ENCODE results near the gene VAV2.

The VAV2 gene

DNA sequence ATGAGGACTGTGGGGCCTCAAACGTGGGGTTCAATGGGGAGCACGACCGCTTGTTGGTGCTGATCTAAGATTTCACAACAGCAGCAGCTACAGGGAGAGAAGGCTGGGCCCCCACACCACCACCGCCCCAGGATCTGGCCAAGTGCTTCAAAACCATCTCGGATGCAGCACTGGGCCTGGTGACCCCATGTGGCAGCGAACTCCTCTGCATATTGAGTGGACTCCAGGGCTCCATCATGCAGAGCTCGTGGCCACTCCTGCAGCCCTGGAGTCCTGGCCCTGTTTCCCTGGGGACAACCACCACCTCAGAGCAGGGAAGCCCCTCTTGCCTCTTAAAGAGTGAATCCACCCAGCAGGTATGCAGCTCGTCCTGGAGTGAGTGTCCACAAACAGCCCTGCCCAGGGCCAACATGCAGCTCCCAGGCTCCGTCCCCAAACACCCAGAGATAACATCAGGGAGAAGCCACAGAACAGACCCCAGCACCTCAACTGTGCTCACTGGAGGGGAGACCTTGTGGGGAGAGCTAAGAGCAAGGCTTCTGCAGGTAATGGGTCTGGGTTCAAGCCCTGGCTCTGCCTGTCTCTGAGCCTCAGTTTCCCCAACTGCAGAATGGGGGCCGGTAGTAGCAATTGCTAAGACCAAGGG is 150.8 kb downstream of the VAV2 start:
- Histone ChIP-seq H3K79me1 (ENCODE audit: low read length) (peaks cover 2% of the 10 kb centered on the region), H3K18ac (ENCODE audit: low read length) (no peak overlapping the region), H3K4ac (ENCODE audit: low read depth, low read length) (no peak overlapping the region), H3K27me3 (ENCODE audit: insufficient read depth, low read length, poor library complexity) (no peaks in the 10 kb centered on the region), H2BK120ac (ENCODE audit: low read depth, low read length) (no peak overlapping the region), H3K4me1 (ENCODE audit: control insufficient read depth, low read depth, low read length) (peaks cover 3% of the 10 kb centered on the region), H4K8ac (ENCODE audit: low read depth, low read length) (no peak overlapping the region), H4K5ac (ENCODE audit: low read length) (no peak overlapping the region), H3K56ac (ENCODE audit: low read length) (no peak overlapping the region), H3K4me3 (ENCODE audit: low read length) (no peak overlapping the region), H3K27ac (ENCODE audit: low read depth, low read length) (no peak overlapping the region), H3K23ac (ENCODE audit: low read length) (no peak overlapping the region), H3K9ac (ENCODE audit: low read length) (no peak overlapping the region), H2BK5ac (ENCODE audit: low read length) (no peak overlapping the region), H2AK5ac (ENCODE audit: low read length) (no peak overlapping the region), H3K36me3 (ENCODE audit: control insufficient read depth, insufficient read depth, low read length) (no peaks in the 10 kb centered on the region), H3K4me2 (ENCODE audit: low read length) (no peak overlapping the region), H2BK15ac (replicated peaks; ENCODE audit: low read depth) (no peak overlapping the region), H3K79me2 (ENCODE audit: control insufficient read depth, insufficient read depth, low read length) (no peaks in the 10 kb centered on the region)
- no CpG with 5 or more reads among the region's 10 CpGs for WGBS (ENCODE audit: extremely low coverage, insufficient coverage, low lambda C conversion rate)
- no peak for DNase-seq

DNA sequence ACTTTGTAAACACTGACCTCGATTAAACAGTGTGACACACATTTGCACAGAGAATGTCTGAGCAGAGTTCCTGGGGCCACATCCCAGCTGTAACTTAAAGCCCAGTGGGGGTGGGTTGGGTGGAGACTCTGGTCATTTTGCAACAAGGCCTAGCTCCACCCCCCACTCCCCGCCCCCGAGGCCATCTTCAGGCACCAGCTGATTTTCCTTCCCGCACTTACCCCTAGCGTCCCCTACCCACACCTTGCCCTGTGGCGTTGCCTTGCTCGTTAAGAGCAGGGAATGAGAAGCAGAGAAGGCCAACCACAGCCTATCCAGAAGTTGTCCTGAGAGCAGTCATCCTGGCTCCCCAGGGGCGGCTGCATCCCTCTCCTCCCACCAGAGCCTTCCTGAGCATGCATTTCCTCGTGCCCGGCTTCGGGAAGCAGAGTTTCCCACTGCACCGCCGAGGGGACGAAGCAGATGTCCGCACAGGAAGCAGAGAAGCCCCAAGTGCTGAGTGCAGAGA is 152.2 kb downstream of the VAV2 start:
- DNase-seq, result peak; percentile 86

GRCh38 chr9:133838859-133839507 is 153.1 kb downstream of the VAV2 start:
- no peak overlapping the region for H2BK120ac ChIP-seq (ENCODE audit: low read depth, low read length)
- H3K9ac ChIP-seq (ENCODE audit: low read length), result no peak overlapping the region
- H2BK5ac ChIP-seq (ENCODE audit: low read length), result no peak overlapping the region
- no peak overlapping the region for H3K23ac ChIP-seq (ENCODE audit: low read length)
- H3K18ac ChIP-seq (ENCODE audit: low read length), result no peak overlapping the region
- H3K4ac ChIP-seq (ENCODE audit: low read depth, low read length), result no peak overlapping the region
- H2AK5ac ChIP-seq (ENCODE audit: low read length), result no peak overlapping the region
- no peaks in the 10 kb centered on the region for H3K27me3 ChIP-seq (ENCODE audit: insufficient read depth, low read length, poor library complexity)
- H3K56ac ChIP-seq (ENCODE audit: low read length), result no peak overlapping the region
- no peak overlapping the region for H4K5ac ChIP-seq (ENCODE audit: low read length)
- H3K36me3 ChIP-seq (ENCODE audit: control insufficient read depth, insufficient read depth, low read length), result no peaks in the 10 kb centered on the region
- H3K4me1 ChIP-seq (ENCODE audit: control insufficient read depth, low read depth, low read length), result peaks cover 7% of the 10 kb centered on the region
- no peak overlapping the region for H3K4me2 ChIP-seq (ENCODE audit: low read length)
- H3K4me3 ChIP-seq (ENCODE audit: low read length), result no peak overlapping the region
- H4K8ac ChIP-seq (ENCODE audit: low read depth, low read length), result no peak overlapping the region
- no peak overlapping the region for H3K27ac ChIP-seq (ENCODE audit: low read depth, low read length)
- H3K79me1 ChIP-seq (ENCODE audit: low read length), result peaks cover 5% of the 10 kb centered on the region
- no peak for DNase-seq
- no peak overlapping the region for H2BK15ac ChIP-seq (replicated peaks; ENCODE audit: low read depth)
- no peaks in the 10 kb centered on the region for H3K79me2 ChIP-seq (ENCODE audit: control insufficient read depth, insufficient read depth, low read length)
- no CpG with 5 or more reads among the region's 5 CpGs for WGBS (ENCODE audit: extremely low coverage, insufficient coverage, low lambda C conversion rate)

More for the DNA sequence above, 152.2 kb downstream of the VAV2 start:
- Histone ChIP-seq H3K4me2 (ENCODE audit: low read length) (peak overlapping the region; percentile 6), H3K4ac (ENCODE audit: low read depth, low read length) (no peak overlapping the region), H4K8ac (ENCODE audit: low read depth, low read length) (no peak overlapping the region), H3K23ac (ENCODE audit: low read length) (no peak overlapping the region), H3K27me3 (ENCODE audit: insufficient read depth, low read length, poor library complexity) (no peaks in the 10 kb centered on the region), H3K56ac (ENCODE audit: low read length) (peak overlapping the region; percentile 4), H2BK15ac (replicated peaks; ENCODE audit: low read depth) (no peak overlapping the region), H3K9ac (ENCODE audit: low read length) (peak overlapping the region; percentile 30), H3K27ac (ENCODE audit: low read depth, low read length) (peak overlapping the region; percentile 13), H3K4me1 (ENCODE audit: control insufficient read depth, low read depth, low read length) (peaks cover 7% of the 10 kb centered on the region), H3K79me2 (ENCODE audit: control insufficient read depth, insufficient read depth, low read length) (no peaks in the 10 kb centered on the region), H2BK120ac (ENCODE audit: low read depth, low read length) (no peak overlapping the region), H4K5ac (ENCODE audit: low read length) (no peak overlapping the region), H3K18ac (ENCODE audit: low read length) (no peak overlapping the region), H3K79me1 (ENCODE audit: low read length) (peaks cover 5% of the 10 kb centered on the region), H3K4me3 (ENCODE audit: low read length) (no peak overlapping the region), H2BK5ac (ENCODE audit: low read length) (no peak overlapping the region), H3K36me3 (ENCODE audit: control insufficient read depth, insufficient read depth, low read length) (no peaks in the 10 kb centered on the region), H2AK5ac (ENCODE audit: low read length) (no peak overlapping the region)
- no CpG with 5 or more reads among the region's 15 CpGs for whole genome bisulfite sequencing (ENCODE audit: extremely low coverage, insufficient coverage, low lambda C conversion rate)

- no peak overlapping the region for H3K4ac ChIP-seq (ENCODE audit: low read depth, low read length)
- H3K4me3 ChIP-seq (ENCODE audit: low read length), result no peak overlapping the region
- no peak overlapping the region for H3K18ac ChIP-seq (ENCODE audit: low read length)
- H3K36me3 ChIP-seq (ENCODE audit: control insufficient read depth, insufficient read depth, low read length), result no peaks in the 10 kb centered on the region
- no peaks in the 10 kb centered on the region for H3K79me2 ChIP-seq (ENCODE audit: control insufficient read depth, insufficient read depth, low read length)
- H3K9ac ChIP-seq (ENCODE audit: low read length), result no peak overlapping the region
- no peak overlapping the region for H2AK5ac ChIP-seq (ENCODE audit: low read length)
- H3K27ac ChIP-seq (ENCODE audit: low read depth, low read length), result no peak overlapping the region
- H3K56ac ChIP-seq (ENCODE audit: low read length), result no peak overlapping the region
- H2BK15ac ChIP-seq (replicated peaks; ENCODE audit: low read depth), result no peak overlapping the region
- no peak overlapping the region for H3K4me2 ChIP-seq (ENCODE audit: low read length)
- H4K8ac ChIP-seq (ENCODE audit: low read depth, low read length), result no peak overlapping the region
- peaks cover 5% of the 10 kb centered on the region for H3K79me1 ChIP-seq (ENCODE audit: low read length)
- no peak overlapping the region for H4K5ac ChIP-seq (ENCODE audit: low read length)
- peaks cover 7% of the 10 kb centered on the region for H3K4me1 ChIP-seq (ENCODE audit: control insufficient read depth, low read depth, low read length)
- no CpG with 5 or more reads among the region's 13 CpGs for WGBS (ENCODE audit: extremely low coverage, insufficient coverage, low lambda C conversion rate)
- H3K27me3 ChIP-seq (ENCODE audit: insufficient read depth, low read length, poor library complexity), result no peaks in the 10 kb centered on the region
- no peak overlapping the region for H2BK120ac ChIP-seq (ENCODE audit: low read depth, low read length)
- no peak for DNase-seq
- no peak overlapping the region for H3K23ac ChIP-seq (ENCODE audit: low read length)
- no peak overlapping the region for H2BK5ac ChIP-seq (ENCODE audit: low read length)
Observed at GRCh38 chr9:133837627-133838597, 154.2 kb downstream of the VAV2 start.

DNA sequence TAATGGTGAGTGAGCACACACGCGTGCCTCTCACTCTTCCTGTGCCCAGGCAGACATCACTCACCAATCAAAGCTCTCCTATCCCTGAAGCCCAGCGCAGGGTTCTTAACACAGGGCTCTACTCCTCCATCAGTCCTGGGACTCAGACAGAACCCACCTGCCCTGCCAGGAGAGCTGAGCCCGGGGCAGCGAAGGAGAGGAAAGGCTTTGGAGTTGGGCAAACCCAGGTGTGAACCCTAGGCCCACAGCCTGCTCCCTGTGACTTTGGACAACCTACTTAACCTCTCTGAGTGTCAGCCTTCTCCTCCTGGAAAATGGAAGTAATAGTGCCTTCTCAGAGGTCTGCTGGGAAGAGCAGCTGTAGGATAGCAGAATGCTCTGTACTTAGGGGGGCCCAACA is 155.3 kb downstream of the VAV2 start:
- peaks cover 7% of the 10 kb centered on the region for H3K4me1 ChIP-seq (ENCODE audit: control insufficient read depth, low read depth, low read length)
- DNase-seq, result no peak
- H3K79me1 ChIP-seq (ENCODE audit: low read length), result peaks cover 5% of the 10 kb centered on the region

More for the DNA sequence above, 155.3 kb downstream of the VAV2 start:
- H3K36me3 ChIP-seq (ENCODE audit: control insufficient read depth, insufficient read depth, low read length), result no peaks in the 10 kb centered on the region
- WGBS (ENCODE audit: extremely low coverage, insufficient coverage, low lambda C conversion rate), result no CpG with 5 or more reads among the region's 5 CpGs
- no peak overlapping the region for H3K18ac ChIP-seq (ENCODE audit: low read length)
- no peak overlapping the region for H3K23ac ChIP-seq (ENCODE audit: low read length)
- H3K27ac ChIP-seq (ENCODE audit: low read depth, low read length), result no peak overlapping the region
- no peak overlapping the region for H3K56ac ChIP-seq (ENCODE audit: low read length)
- H3K79me2 ChIP-seq (ENCODE audit: control insufficient read depth, insufficient read depth, low read length), result no peaks in the 10 kb centered on the region
- H3K9ac ChIP-seq (ENCODE audit: low read length), result no peak overlapping the region
- no peak overlapping the region for H4K5ac ChIP-seq (ENCODE audit: low read length)
- no peak overlapping the region for H3K4me2 ChIP-seq (ENCODE audit: low read length)
- no peak overlapping the region for H2BK15ac ChIP-seq (replicated peaks; ENCODE audit: low read depth)
- no peak overlapping the region for H2AK5ac ChIP-seq (ENCODE audit: low read length)
- H3K4me3 ChIP-seq (ENCODE audit: low read length), result no peak overlapping the region
- no peak overlapping the region for H2BK5ac ChIP-seq (ENCODE audit: low read length)
- no peak overlapping the region for H4K8ac ChIP-seq (ENCODE audit: low read depth, low read length)
- H3K4ac ChIP-seq (ENCODE audit: low read depth, low read length), result no peak overlapping the region
- no peak overlapping the region for H2BK120ac ChIP-seq (ENCODE audit: low read depth, low read length)
- no peaks in the 10 kb centered on the region for H3K27me3 ChIP-seq (ENCODE audit: insufficient read depth, low read length, poor library complexity)

All from mesendoderm (in vitro differentiated cells).